Activated CD4-positive, CD25-positive, alpha-beta regulatory T cell treated with anti-CD3 and anti-CD28 coated beads, Interleukin-2, amount 50 U/mL, for 16 hours (primary cell): ENCODE measurements around the gene STXBP4.

Source experiments
- DNase-seq: peaks from one replicate; pipeline ENCODE4 v3.0.0-alpha.2; 2020; ENCODE audit warnings: low read depth, low spot score

The STXBP4 gene

DNA sequence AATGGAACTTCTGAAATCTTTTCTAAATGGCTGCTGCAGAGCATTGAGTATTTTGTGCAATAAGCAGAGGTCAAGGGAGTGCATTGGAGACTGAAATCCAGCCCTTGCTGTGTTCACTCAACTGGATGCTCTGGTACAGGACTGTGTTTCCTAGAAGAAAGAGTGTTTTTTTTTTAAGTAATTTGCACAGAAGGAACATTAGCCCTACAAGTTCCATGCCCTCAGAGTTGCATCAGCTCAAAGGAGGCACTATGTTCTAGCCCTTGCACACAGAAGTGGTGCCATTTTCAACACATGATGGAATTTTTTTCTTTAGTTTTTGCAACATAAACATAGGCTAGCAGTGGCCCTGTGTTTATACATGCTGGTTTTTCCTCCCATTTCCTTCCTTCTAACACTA lies 152.1 kb downstream of the STXBP4 start:
- DNase-seq: no peak

DNA sequence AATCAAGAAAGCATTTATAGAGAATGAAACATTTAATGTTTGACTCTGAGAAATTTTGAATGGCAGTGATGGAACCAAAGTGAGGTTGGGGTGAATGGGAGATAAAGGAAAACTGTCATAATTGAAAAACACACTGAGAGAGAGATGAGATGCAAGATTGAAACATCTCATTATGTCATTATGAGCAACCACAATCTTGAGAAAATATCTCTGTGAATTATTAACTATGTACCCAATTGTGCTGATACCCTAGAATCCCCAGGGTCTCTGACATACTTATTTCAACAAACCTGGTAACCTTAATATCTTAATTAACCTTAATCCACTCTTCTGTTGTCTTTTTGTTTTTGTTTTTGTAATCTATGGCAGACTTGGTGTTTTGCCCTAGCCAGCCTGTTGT lies 152.7 kb downstream of the STXBP4 start:
- DNase-seq: no peak

DNA sequence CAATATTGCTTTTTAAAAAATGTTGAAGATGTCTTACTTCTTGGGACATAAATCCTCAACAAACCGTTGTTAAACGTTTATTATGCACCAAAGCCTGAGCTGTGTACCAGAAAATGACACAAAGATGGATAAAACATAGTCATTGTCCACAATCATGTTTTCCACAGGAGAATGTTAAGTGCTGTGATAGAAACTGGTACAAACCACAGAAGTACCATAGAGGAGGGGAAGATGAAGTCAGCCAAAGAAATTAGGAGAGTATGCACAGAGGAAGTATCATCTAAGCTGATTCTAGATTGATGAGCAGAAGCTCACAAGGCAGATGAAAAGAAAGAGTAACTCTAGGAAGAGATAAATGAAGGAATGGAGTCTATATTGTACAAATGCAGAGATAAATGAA lies 153.5 kb downstream of the STXBP4 start:
- no peak for DNase-seq

DNA sequence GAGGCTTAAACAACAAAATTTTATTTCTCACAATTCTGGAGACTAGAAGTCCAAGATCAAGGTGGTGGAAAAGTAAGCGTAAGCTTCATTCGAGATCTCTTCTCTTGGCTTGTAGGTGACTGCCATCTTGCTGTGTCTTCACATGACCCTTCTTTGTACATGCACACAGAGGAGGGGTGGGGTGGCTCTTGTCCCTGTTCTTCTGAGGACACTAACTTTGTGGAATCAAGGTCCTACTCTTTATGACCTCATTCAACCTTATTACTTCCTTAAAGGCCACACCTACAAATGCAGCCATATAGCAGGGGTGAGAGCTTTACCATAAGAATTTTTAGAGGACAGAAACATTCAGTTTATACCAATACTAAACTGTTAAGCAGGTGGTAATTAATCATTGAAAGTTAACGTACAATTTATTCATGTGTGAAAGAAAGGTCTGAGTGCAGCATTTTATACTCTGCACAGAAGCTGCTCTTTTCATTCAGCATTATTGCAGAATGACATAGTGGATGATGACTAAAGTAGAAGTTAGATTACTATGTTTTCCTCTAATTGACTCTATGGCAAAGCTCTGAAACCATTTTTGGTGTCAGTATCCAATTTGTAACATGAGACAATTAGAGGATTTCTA lies 156.3 kb downstream of the STXBP4 start:
- no peak for DNase-seq

DNA sequence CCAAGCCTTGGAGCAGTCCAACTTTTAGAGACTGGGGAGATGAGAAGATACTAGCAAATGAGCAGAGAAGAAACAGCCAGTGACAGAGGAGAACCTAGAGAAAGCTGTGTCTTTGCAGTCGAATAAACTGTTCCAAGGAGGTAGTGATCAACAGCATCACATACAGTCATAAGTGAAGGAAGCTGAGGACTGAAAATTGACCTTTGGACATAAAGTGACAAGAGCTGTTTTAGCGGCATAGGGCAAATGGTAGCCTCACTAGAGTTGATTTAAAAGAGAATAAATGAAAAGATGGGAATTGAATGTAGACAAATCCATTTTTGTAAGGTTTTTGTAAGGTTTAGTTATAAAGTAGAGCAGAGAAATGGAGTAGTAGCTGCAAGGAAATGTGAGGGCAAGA lies 165.0 kb downstream of the STXBP4 start:
- no peak for DNase-seq

DNA sequence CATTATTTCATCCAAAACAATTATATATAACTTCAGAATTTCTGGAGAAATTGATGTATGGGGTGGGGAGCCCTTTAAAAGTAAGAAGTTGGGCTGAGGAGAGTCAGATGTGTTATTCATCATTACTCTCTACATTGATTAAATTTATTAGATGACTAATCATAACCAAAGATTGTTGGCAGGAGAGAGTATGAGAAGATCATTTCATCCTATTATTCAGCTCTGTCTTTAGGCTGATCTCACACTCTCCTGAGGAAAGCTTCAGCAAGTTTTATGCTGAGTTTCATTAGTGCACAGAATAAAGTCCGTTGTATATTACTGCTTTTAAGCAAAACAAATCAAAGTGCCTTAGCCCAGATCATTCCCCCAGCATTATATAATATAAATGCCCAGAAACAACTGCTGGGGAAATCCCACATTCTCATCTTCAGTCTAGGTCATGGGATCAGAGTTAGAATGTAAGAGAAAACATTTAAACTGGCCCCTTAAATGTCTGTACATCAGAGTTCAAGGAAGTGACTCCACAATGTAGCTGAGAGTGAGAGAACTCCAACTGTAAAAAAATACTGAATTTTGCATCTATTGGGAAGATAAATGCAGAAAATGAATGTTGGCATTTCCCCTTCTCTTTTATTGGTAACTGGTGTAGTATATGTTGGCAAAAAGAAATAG lies 166.1 kb downstream of the STXBP4 start:
- DNase-seq: no peak

DNA sequence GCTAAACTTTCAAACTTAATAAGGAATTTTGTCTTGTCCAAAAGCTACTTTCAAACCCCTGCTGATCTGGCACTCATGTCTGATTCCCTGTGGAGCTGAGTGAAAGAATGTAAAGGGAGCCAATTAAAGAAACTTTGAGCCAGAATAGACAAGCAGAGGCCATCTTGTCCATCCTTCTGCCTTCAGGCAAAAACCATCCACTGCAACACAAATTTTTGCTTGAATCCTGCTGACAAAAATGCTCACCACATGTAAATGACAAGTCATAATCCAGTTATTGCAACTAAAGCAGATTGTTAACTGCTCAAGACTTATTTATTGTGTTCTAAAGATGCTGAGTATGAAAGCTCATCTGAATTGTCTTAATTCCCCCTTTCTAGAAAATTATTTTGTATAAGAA lies 172.2 kb downstream of the STXBP4 start:
- no peak for DNase-seq

DNA sequence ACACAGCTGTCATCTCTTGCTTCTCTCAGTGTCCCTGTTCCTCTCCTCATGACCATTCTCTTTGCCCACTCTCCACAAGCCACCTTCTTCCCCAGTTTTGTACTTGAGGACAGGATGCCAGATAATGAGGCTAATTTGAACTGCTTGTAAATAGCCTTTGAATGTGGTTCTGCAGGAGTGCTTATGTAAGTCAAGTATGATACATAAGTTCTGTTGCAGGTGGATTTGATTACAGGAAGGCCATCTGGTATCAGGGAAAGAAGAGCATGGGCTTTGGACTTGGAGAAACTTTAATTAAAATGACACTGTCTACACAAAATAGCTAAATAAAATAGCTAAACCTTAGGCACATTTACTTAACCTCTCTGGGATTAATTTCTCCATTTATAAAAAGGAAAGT lies 176.0 kb downstream of the STXBP4 start:
- no peak for DNase-seq

DNA sequence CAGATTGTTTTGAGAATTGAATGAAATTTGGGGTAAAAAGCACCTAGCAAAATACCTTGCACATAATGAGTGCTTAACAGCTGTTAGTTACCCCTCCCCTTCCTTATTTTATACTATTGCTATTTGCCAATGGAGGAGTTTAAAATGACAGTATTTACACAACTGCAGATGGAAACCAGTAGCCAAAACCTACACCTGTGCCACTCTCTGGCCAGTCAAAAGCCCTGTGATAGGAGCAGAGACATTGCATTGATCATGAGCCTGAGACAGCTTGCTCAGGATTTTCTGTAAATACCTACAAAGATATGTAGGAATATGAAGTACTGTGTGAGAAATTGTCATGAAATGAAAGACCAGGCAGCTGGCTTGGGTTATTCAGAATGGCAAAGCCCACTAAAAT lies 180.9 kb downstream of the STXBP4 start:
- no peak for DNase-seq

DNA sequence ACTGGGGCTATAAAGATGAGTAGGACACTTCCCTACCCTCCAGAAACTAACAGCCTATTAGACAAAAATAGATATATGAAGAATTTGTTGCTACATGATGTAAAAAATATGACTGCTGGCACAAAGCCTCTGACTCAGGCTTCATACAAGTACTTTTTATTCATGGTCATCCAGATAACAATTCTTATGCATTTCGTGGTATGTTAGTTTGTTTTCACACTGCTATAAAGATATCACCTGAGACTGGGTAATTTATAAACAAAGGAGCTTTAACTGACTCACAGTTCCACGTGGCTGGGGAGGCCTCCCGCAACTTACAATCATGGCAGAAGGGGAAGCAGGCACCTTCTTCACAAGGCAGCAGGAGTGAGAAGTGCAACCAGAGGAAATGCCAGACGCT lies 183.7 kb downstream of the STXBP4 start:
- DNase-seq: no peak

DNA sequence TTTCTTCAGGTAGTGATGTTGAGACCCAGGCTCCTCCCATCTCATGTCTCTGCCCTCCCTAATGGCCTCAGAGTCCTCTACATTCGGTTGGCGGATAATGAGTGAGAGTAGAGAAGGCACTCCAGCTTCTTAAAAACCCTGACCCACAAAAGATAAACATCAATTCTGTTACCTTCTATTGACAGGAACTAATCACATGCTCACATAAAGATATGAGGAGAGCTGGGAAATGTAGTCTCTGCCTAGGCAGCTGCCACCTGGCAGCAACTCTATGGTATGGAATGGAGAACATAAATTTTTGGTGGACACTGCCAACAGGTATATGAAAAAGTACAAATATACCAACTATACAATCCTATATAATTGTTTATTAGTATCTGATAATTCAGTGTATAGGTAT lies 185.5 kb downstream of the STXBP4 start:
- no peak for DNase-seq

DNA sequence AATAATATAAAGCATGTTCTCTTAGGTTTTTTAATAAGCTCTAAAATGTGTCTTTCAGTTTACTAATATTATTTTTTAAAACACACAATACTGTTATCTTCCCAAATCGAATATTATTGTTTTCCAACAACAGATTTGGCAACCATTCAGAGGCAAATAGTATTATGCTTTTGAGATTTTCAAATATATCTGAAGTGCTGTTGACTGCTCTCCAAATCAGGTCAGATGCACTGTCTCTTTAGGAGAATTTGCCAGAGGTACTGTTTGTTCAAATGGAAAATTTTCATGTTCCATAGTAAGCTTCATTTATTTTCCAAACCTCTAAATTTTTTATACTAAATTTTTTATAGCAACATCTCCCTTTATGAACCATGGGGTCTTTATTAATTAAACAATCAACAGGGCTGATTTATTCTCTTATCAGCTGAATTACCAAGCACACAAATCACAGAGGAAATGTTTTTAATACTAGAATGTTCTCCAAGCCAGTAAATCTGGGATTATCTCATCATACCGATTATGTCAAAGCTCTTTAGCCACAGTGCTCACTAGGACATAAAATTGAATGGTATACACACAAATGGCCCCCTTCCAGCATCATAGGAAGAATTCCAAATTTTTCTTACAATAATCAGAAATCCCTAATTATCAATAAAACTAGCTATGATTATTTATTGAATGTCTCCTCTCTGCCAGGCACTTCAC lies 187.4 kb downstream of the STXBP4 start:
- no peak for DNase-seq

DNA sequence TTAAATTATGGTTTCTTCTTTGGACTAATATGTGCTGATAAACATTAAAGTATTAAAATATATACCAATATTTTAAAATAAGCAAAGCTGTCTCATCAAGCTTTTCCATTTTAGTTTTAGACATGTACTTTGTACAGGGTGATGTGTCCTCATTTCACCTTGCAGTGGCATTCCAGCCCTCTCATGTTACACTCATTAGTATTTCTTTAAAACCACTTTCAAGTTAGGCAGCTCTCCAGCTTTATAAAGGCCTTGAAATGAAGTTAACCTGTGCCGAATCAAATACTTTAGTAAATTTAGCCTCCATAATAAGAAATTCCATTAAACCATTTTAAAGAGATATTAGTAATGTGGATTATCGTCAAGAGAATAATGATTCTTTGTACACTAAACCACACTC lies 188.6 kb downstream of the STXBP4 start:
- DNase-seq: no peak

DNA sequence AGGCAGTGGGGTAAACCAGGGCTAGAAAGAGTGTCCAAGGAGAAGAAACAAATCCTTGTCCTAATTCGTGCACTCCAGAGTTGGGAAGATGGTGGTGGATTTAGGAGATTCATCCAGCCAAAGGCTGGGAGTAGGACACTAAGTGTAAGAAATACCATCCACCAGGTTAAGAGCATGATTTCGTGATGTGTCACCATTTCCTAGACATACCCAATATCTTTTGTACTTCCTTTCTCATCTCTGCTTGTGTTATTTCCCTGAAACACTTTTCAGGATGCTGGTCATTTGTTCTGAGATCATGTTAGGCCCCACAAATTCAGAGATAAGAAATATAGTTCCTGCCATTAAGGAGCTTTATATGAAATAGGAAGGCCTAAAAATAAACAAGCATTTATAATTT lies 189.9 kb downstream of the STXBP4 start:
- no peak for DNase-seq

DNA sequence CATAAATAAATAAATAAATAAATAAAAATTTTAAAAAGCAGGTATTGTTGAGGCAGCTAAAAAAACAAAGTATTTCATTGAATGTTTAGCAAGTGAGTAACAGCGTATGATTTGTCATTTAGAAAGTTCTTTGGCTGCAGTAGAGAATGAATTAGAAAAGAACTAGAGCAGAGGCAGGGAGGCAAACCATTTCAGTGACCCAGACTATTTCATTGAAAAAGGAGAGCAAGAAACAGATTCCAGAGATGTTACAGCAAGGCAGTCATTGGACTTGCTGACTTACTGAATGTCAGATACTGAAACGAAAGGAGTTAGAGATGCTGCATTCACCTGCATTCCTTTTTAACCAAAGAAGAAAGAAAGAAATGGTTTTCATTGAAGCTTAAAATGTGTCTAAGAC lies 190.7 kb downstream of the STXBP4 start:
- no peak for DNase-seq

DNA sequence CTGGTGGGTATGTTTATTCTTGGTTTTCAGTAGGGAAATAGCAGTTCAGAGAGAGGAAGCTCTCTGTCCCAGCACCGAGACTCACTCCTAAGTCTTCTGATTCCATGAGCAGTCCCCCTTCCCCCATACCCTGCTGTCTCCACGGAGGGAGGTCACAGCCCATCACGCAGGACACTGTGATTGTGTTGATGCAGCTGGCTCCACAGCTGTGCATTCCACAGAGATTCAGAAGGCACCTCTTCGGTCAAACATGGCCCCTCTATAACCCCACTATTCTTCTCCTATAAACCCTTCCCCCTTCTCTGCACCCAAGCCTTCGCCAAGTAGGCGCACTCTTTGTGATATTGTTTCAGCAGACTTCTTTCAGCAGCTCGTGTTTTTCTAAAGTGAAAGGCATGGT lies 191.9 kb downstream of the STXBP4 start:
- no peak for DNase-seq

DNA sequence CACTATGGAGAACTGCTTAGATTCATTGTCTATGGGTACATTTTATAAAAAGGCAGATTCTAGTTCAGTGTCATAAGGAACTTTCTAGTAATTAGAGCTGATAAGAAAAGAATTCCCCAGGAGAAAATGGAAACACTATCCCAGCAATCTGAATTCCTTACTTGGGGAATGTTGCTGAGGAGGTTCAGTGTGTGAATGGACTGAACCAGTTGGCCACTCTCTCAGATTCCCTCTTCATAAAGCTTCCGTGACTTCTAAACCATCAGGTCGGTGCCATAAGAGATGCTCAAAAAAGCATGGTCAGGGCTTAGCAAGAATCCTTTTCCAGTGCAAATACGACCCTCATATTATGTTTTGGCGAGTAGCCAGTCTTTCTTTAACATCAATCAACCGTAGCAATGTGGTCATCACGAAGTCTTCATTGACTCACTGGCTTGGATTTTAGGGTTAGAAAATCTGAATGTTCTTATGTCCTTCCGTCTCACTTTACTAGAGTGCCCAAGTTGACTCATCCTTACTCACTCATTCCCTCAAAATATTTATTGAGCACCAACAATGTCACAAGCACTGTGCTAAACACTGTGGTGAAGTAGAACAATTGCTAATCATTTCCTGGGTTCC lies 193.5 kb downstream of the STXBP4 start:
- no peak for DNase-seq

DNA sequence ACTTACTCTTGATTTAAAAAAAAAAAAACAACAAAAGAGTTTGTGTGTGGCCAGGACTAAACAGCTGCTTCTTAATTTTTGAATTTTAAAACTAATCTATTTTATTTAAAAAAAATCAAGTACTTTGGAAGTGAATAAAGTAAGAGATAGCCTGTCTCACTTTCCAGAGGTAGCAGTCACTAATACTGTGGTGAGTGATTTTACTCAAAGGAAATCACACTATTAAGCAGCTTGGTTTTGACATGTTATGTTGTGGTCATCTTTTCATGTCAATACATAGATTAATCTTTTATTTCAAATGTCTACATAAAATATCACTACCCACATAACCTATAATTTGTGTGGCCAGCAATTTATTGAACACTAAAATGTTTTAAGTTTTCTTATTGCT lies 194.0 kb downstream of the STXBP4 start:
- no peak for DNase-seq

DNA sequence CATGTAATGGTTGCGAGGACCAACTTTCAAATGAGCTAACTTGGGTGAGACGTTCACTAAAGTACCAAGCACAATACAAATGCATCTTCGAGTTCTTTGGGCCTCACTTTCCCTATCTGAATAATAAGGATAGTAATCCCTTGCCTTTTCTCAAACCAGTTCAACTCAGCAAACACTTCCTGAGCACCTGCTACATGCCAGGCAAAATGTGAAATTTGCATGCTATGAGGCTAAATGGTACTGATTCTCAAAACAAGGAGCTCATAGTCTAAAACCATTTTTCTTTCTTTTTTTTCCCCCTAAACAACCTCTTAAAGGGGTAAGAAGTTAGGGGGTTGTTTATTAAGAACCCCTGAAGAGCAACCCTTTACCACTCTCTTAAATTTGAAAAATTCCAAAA lies 194.8 kb downstream of the STXBP4 start:
- DNase-seq: no peak

DNA sequence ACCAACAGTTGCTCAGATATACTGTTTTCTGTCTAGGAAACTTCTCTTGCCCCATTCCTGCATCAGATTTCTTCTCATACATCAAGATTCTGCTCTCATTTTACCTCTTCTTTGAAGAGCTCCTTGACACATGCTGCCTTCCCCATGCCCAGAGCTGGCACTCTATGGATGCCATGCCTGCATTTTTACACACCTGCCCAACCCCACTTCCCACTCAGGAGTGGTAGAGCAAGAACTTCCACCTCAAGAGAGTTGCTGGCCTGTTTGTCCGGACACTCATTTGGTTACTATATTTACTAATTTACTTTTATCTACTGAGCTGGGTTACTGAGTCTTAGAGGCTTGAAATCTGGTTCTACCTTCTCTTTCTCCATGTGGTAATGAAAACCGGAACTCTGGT lies 197.9 kb downstream of the STXBP4 start:
- no peak for DNase-seq

DNA sequence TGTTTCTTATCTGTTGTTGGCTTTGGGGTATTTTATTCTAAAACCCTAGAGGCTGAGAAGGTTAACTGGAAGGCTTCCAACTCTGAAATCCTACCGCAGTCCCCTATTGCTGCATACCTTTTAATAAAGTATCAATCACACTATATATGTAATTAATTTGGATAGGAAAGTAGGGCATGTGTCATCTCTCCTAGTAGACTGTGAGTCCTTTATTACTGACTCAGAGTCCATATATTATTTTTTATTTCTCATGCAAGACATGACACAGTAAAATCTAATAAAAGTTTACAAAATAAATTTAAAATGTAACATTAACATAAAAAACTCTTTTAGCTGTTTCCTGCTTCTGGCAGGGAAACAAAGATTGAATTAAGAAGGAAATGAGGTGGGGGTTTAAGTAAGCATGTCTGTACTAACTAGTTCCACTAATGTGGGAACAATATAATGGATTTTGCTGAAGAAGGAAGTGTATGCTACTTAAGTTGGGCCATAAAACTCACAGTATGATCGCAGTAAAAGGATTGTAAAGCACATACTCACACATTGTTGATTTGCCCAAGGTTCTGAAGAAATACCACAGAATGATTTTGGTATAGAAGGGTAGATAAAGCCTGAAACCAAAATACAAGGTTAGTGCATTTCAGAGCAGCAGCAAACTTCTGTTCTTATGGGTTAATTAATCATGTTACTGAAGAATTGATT lies 198.6 kb downstream of the STXBP4 start:
- DNase-seq: no peak
